NCI-H510A (cell line): ENCODE measurements around the gene SLC24A1.

Source experiments
- DNase-seq: peaks from one replicate; lab custom pipeline; 2025; lab: John Stamatoyannopoulos, UW

SLC24A1 gene

DNA sequence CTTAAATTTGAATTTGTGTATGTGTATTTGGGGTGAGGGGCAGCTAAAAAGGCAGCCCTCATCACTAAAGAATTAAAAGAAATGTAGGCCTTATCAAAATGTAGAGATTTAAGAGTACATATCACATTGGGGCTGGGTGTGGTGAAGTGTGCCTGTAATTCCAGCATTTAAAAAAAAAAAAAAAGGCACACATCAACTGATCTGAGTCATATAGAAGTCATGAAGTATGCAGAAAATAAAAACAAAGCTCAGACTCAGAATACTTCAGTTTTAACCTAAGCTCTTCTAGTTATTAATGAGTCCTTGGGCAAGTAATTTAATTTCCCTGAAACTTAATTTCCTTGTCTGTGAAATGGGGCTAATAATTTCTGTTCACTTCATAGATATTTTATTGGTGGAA is 31.6 kb downstream of the SLC24A1 start:
- no peak for DNase-seq

DNA sequence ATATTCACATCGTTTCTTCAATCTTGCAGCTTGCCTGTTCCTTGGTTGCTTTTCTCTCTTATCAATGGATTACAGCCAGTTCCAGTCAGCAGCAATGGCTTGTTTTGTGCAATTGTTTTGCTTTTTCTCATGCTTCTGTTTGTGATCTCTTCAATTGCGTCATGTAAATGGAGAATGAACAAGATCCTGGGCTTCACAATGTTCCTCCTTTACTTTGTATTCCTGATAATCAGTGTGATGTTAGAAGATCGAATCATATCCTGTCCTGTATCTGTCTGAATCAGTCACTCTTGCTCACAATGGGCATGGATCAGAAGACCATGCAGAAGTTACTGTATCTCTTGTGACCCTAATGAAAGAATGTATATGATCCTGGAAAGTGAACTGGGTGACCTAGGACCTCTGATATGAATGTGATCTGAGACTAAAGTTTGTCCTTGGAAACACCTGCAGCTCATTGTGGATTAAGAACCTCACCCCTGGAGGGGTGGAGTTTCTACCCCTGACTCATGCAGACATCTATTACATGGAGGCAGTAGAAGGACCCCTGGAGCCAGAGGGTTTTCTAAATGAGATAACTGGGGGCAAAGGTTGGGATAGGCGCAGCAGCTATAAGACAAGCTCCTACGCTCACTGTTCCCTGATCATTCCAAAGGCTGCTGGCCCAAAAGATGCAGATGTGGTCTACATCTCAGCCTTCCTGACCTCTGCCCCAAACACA is 32.2 kb downstream of the SLC24A1 start:
- DNase-seq: no peak

DNA sequence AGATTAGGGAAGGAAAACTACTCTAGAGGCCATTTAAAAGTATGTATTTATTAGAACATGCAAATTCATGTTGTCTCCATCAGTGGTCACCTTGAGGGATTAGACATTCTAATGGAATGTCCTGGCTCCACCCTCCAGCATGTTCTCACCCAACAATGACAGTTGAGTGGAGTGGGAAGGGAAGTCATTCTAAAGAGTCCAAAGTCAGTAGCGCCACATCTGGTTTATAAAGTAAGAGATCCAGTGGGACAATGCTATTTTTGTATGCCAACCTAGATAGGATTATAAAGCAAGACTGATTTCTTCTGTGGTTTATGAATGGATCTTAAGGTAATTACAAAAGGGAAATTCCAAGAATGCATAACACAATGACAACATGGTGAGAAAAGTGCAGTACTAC is 33.3 kb downstream of the SLC24A1 start:
- DNase-seq: no peak

DNA sequence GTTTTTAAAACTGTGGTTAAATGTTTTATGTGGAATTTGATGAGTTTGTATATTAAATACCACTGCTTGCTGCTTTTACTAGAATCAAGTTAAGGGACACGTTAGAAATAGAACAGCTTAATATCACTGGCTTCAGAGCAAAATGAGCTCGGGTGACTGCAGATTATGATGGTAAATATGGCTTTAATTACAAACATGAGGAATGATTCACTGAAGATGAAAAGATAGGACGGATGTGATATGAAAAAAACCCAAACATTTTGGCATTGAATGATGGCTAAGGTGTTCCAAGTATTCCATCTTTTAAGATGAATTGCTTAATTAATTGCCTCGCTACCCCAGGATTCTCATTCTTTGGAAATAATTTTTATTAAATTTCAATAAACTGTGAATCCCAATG is 33.7 kb downstream of the SLC24A1 start:
- DNase-seq: no peak

DNA sequence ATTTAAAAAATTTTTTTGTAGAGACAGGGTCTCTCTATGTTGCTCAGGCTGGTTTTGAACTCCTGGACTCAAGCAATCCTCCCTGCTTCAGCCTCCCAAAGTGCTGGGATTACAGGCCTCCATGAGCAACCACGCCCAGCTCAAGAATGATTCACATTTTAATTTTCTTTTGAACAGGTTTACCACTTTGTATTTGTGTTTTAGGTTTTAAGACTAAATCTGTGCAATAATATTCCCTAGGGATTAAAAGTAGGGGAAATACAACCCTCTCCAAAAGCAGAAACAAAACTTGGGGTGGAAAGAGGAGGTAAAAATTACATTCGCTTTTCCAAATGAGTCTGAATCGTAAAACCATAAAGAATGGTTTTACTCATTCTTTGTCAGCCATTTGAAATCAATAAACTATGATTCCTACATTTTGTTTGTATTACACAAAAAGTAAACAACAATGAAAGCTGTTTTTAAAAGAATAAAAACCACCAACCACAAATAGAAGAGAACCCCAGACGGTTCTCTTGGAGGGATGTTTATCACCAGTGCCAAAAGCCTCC is 37.8 kb downstream of the SLC24A1 start:
- DNase-seq: no peak

DNA sequence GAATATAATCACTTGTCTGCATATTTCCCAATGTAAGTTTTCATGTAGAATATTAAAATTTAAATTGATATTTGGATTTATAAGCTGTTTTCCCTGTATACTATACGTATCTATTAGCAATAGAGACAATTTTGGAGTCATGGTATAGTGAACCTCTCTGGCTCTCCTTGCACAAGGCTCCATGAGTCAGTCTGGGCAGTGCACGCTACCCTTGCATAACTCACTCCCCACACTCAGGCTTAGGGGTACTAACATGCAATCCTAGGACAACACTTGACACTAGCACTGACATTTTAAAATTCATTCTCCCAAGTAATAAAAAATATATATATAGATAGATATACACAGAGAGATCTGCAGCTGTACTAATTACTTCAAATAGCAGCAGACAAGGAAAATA is 39.2 kb downstream of the SLC24A1 start:
- DNase-seq: no peak

DNA sequence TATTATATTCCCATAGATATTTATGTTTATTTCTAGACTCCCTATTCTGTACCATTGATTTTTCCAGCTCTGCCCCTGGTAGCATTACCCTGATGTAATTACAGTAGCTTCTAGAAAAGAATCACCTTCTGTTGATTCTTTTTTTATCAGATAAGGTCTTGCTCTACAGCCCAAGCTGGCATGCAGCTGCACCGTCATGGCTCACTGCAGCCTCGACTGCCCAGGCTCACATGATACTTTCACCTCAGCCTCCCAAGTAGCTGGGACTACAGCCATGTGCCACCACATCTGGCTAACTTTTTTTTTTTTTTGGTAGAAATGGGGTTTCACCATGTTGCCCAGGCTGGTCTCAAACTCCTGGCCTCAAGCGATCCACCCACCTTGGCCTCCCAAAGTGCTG is 41.8 kb downstream of the SLC24A1 start:
- DNase-seq: no peak

DNA sequence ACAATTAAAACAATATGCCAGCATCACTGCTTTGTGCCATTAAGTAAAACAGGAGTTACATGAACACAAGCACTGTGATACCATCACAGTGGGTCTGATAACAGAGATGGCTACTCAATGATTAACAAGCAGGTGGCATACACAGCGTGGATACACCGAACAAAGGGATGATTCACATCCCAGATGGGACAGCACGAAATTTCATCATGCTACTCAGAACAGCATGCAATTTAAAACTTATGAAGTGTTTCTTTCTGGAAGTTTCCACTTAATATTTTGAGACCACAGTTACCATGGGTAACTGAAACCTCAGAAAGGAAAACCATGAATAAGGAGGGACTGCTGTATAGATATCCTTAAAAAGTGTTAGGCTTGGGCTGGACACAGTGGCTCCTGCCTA is 44.5 kb downstream of the SLC24A1 start:
- DNase-seq: no peak

DNA sequence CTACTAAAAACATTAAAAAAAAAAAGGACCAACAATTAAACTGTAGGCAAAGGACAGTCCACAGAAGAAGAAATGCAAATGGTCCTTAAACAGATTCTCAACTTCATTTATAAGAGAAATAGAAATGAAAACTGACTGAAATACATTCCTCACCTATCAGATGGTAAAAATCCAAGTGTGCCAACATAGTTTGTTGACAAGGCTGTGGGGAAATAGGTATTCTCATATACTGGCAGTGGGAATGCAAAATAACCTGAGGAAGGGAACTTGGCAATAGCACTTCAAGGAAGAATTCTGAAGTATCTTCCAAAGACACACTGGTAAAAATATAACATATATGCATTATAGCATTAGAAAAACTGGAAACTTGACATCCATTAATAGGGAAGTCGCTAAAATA is 53.8 kb downstream of the SLC24A1 start:
- no peak for DNase-seq

DNA sequence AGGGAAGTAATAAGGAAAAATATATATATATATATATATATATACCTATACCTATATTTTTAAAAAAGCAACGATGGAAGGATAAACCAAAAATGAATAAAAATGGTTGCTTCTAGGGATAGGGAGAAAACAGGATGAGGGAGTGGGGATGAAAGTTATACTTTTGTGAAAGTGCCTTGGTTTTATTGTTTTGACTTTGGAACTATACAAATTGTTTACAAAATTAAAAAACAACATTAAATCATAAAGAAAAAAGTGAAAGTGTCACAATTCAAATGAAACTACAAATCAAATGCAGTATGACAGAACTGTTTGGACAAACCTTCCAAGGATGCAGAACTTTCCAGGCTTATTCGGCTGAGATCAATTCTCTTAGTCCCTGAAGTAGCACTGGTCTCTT is 54.4 kb downstream of the SLC24A1 start:
- no peak for DNase-seq

DNA sequence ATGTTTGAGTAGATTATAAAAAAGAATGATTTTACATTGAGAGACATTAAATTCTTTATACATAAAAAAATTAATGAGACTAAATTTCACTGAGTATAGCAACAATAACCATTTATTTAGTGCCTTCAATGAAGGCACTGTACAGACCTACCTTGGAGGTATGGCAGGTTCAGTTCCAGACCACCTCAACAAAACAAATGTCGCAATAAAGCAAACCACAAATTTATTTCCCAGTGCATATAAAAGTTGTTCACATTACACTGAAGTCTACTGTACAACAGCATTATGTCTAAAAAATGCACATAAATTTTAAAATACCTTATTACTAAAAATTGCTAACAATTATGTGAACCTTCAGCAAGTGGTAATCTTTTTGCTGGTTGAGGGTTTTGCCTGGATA is 58.8 kb downstream of the SLC24A1 start:
- DNase-seq: no peak

DNA sequence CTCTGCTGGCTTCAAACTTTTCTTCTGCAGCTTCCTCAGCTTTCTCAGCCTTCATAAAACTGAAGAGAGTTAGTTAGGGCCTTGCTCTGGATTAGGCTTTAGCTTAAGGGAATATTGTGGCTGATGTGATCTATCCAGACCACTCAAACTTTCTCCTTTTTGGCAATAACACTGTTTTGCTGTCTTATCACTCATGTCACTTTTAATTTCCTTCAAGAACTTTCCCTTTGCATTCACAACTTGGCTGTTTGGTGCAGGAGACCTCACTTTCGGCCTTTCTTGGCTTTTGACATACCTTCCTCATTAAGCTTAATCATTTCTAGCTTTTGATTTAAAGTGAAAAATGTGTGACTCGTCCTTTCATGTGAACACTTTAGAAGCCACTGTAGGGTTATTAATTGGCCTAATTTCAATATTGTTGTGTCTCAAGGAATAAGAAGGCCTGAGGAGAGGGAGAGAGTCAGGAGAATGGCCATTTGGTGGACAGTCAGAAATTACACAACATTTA is 60.7 kb downstream of the SLC24A1 start:
- DNase-seq: no peak

DNA sequence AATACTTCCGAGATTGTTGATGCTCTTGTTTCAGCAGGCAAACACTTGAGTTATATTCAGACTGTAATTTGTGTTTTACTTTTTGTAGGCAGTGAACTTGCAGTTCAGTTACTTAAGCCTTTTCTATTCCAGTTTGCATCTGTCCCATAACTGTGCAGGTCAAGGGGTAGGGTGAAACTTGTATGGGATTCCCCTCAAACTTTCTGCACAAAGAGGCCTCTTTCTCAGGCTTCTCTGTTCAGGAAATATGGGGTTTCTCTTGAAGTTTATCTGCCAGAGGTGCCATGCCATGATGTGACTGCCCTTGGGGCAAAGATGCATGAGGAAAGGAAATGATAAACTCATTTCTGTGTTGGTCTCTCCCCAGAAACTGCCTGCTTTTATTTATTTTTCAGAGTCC is 66.7 kb downstream of the SLC24A1 start:
- DNase-seq: no peak

DNA sequence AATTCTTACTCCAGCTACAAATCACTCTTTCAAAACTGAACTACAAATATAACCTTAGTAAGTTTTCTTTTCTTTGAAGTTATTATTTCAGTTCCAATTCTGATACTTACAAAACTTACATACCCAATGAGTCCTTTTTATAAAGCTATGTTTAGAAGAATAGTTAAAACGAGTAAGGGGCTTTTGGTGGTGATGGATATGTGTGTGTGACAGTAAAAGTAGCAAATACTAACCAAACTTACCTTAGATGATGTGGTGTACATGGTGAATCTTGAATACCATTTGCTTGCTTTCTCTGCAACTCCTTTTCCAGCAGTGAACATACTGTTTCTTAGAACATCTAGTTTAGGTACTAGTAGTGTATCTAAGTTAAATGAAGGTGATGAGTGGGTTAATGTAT is 68.4 kb downstream of the SLC24A1 start:
- no peak for DNase-seq

DNA sequence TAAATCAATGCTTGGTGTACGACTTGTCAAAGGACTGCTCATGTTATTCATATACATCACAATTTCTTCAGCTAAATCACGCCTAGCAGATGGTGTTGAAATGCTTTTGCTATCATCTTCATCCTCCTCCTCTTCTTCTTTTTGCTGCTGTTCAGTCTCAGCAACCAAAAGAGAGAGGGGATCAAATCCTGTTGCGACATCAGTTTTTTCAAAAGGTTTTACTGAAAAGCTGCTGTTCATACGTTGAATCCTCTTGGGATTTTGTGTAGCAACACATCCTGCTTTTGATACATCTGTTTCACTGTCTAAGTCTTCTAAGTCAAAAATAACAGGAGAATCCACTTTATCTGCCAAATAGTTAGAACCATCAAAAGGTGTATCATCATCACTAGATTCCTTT is 69.0 kb downstream of the SLC24A1 start:
- no peak for DNase-seq

DNA sequence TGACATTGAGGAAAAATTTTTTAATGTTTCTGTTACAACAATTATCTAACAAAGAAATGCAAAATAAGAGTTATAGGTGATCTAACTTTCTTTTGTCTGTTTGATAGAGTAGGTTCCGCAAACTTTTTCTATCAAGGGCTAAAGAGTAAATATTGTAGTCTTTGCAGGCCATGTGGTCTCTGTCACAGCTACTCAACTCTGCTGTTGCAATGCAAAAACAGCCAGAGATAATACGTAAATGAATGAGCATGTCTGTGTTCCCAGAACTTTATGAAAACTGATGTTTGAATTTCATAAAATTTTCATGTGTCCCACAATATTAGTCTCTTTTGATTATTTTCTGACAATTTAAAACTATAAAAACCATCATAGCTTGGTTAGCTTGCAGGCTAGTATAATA is 73.3 kb downstream of the SLC24A1 start:
- no peak for DNase-seq
